ENCODE measurements around the gene PRPS1L1. TPM values are rescaled to one million over a fixed set of nuclear protein-coding genes. Genes with fewer than 3 reads are reported as not detected.

Gene PRPS1L1
- total RNA-seq, 6 experiments from 2014 or later = not detected

GRCh38 chr7:17985473-17986239 lies 42.0 kb downstream of the PRPS1L1 start:
- Histone ChIP-seq H3K27ac (no peak overlapping the region), H3K4me3 (no peak overlapping the region), H3K4me1 (no peaks in the 10 kb centered on the region), H3K9me3 (no peaks in the 10 kb centered on the region), H3K27me3 (no peaks in the 10 kb centered on the region), H3K36me3 (no peaks in the 10 kb centered on the region)
- intact Hi-C loops (cut with DNase I) = no loop called here
- WGBS (ENCODE audit: insufficient coverage, low coverage, low lambda C conversion rate, missing lambda C conversion rate) = 85% methylated on average over 6 of the region's 6 CpGs
- TF ChIP-seq CTCF (IDR thresholded peaks at IDR 0.05) (no peak), POLR2A (IDR thresholded peaks at IDR 0.05) (no peak)
- ATAC-seq (peak; percentile 28 to 76 (median 46)), DNase-seq (no peak)

- no peaks in the 10 kb centered on the region for H3K4me1 ChIP-seq
- no peaks in the 10 kb centered on the region for H3K27me3 ChIP-seq
- ATAC-seq = no peak
- no peak for TF ChIP-seq CTCF (IDR thresholded peaks at IDR 0.05)
- intact Hi-C loops (cut with DNase I) = no loop called here
- no peaks in the 10 kb centered on the region for H3K36me3 ChIP-seq
- DNase-seq = no peak
- H3K27ac ChIP-seq = no peak overlapping the region
- WGBS (ENCODE audit: insufficient coverage, low coverage, low lambda C conversion rate, missing lambda C conversion rate) = 67% methylated on average over 1 of the region's 1 CpG
- no peak overlapping the region for H3K4me3 ChIP-seq
- H3K9me3 ChIP-seq = no peaks in the 10 kb centered on the region
Observed at GRCh38 chr7:17984288-17984687, 43.4 kb downstream of the PRPS1L1 start.

GRCh38 chr7:17983221-17984062 lies 44.2 kb downstream of the PRPS1L1 start:
- Histone ChIP-seq H3K27me3 (no peaks in the 10 kb centered on the region), H3K4me1 (no peaks in the 10 kb centered on the region), H3K4me3 (no peak overlapping the region), H3K9me3 (no peaks in the 10 kb centered on the region), H3K27ac (no peak overlapping the region), H3K36me3 (no peaks in the 10 kb centered on the region)
- ATAC-seq (no peak), DNase-seq (no peak)
- WGBS (ENCODE audit: insufficient coverage, low coverage, low lambda C conversion rate, missing lambda C conversion rate) = 42% methylated on average over 3 of the region's 3 CpGs
- TF ChIP-seq POLR2A (IDR thresholded peaks at IDR 0.05) (no peak), CTCF (IDR thresholded peaks at IDR 0.05) (no peak)
- intact Hi-C loops (cut with DNase I) = no loop called here

DNA sequence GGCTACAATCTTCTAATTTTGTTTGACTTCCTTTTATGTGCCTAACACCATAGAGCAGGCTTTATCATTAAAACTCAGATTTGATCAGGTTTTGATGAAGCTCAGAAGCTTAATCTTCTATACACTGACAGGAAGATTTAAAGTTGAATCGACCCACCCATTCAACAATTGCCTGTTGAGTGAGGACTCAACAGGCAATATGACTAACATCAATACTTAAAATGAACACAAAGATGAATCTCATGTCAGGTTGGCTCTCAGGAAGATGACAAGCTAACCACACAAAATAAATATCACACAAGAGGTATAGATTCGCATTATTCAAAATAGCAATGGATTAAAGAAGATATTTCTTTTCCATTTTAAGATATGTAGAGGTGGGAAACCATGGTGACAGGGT lies 50.7 kb downstream of the PRPS1L1 start:
- WGBS (ENCODE audit: insufficient coverage, low coverage, low lambda C conversion rate, missing lambda C conversion rate) = 58% methylated on average over 2 of the region's 2 CpGs
- no peaks in the 10 kb centered on the region for H3K36me3 ChIP-seq
- DNase-seq = no peak
- H3K4me1 ChIP-seq = no peaks in the 10 kb centered on the region
- H3K27ac ChIP-seq = no peak overlapping the region
- no peaks in the 10 kb centered on the region for H3K9me3 ChIP-seq
- ATAC-seq = no peak
- intact Hi-C loops (cut with DNase I) = no loop called here
- H3K27me3 ChIP-seq = no peaks in the 10 kb centered on the region
- no peak for TF ChIP-seq POLR2A (IDR thresholded peaks at IDR 0.05)
- TF ChIP-seq CTCF (IDR thresholded peaks at IDR 0.05) = no peak
- H3K4me3 ChIP-seq = no peak overlapping the region

Other genes starting within 250 kb of the PRPS1L1 start
- gene SNX13, start 87.4 kb downstream of the PRPS1L1 start, total RNA-seq = 10 to 100 TPM; 17.1 to 22.5 (median 21.0) TPM